Esophagus squamous epithelium (tissue), 5 donors: ENCODE measurements around the gene GAL3ST3. TPM values are rescaled to one million over a fixed set of nuclear protein-coding genes. Genes with fewer than 3 reads are reported as not detected.

Experiments
- DNase-seq: peaks from one replicate; lab custom pipeline; 2025; lab: John Stamatoyannopoulos, UW
- H3K27ac ChIP-seq, 4 donors: fragments of 200-600 bp; sonication (generic); one replicate each; pipeline ENCODE4 v1.5.1; 2016 to 2019; ENCODE audit warnings: mild to moderate bottlenecking in 1 of 4
- H3K27me3 ChIP-seq, 4 donors: fragments of 200-600 bp; sonication (generic); 1 replicate in 3 of 4; 2 replicates in 1 of 4; pipeline versions ENCODE4 v1.5.1 to v1.6.0; 2017 to 2021; ENCODE audit warnings: antibody characterized with exemption in 1 of 4
- H3K36me3 ChIP-seq, 3 donors: fragments of 200-600 bp; sonication (generic); one replicate each; pipeline ENCODE4 v1.5.1; 2016 to 2019
- H3K4me1 ChIP-seq, 3 donors: fragments of 200-600 bp; sonication (generic); one replicate each; pipeline ENCODE4 v1.5.1; 2017 to 2019
- H3K4me3 ChIP-seq, 4 donors: fragments of 200-600 bp; sonication (generic); 1 replicate in 3 of 4; 2 replicates in 1 of 4; pipeline ENCODE4 v1.5.1; 2016 to 2019; ENCODE audit warnings: mild to moderate bottlenecking in 2 of 4, moderate library complexity in 1 of 4
- H3K9me3 ChIP-seq, 3 donors: fragments of 200-600 bp; sonication (generic); one replicate each; pipeline ENCODE4 v1.5.1; 2016 to 2019
- CTCF ChIP-seq, 6 experiments: fragments of 450-650 bp in 4 of 6; fragments of 200-600 bp in 2 of 6; sonication (generic) in 2 of 6; IDR thresholded peaks; one replicate each; pipeline ENCODE4 v1.5.1; 2016 to 2019; ENCODE audit warnings: antibody characterized with exemption in 6 of 6, mild to moderate bottlenecking in 4 of 6, moderate library complexity in 4 of 6
- POLR2A ChIP-seq, 4 donors: fragments of 450-650 bp; IDR thresholded peaks; one replicate each; pipeline ENCODE4 v1.6.1; 2017; ENCODE audit warnings: antibody characterized with exemption in 4 of 4, mild to moderate bottlenecking in 4 of 4, moderate library complexity in 3 of 4
- WGBS, 2 donors: methylation state at CpG; one replicate each; pipeline ENCODE4 v1.1.5; 2018; 5-methylcytosine and 5-hydroxymethylcytosine counted together
- intact Hi-C: fragments of 100-400 bp; cut with DNase I; formaldehyde crosslinking; loops from one replicate; pipeline ENCODE4 v1.15.0; 2022
- total RNA-seq, 4 donors: library from RNA; depleted of rRNA; stranded (reverse); fragments of >200 nt; gene quantifications; one replicate each; pipeline ENCODE4 v1.1.0, GENCODE V29; 2016
- donor health status: DM: yes; HTN: yes; CAD: no.

The GAL3ST3 gene
- total RNA-seq, 4 donors from 2014 or later: not detected

- peaks cover 0 to 64% (median 10%) of the 10 kb centered on the region in 3 donors for H3K36me3 ChIP-seq
- DNase-seq: no peak
- H3K4me3 ChIP-seq: peak overlapping the region; percentile 59 to 95 (median 74)
- peak overlapping the region; percentile 91 to 97 (median 95) for H3K27ac ChIP-seq
- 17 to 18% methylated on average over 9 to 11 of the region's 14 CpGs for WGBS, 2 donors
- peaks cover 23 to 51% (median 30%) of the 10 kb centered on the region in 3 donors for H3K4me1 ChIP-seq
- no peak for TF ChIP-seq POLR2A (IDR thresholded peaks at IDR 0.05)
- peak in 1 of 6 experiments; percentile 25 for TF ChIP-seq CTCF (IDR thresholded peaks at IDR 0.05)
- intact Hi-C loops: no loop called here
- no peaks in the 10 kb centered on the region for H3K27me3 ChIP-seq
- H3K9me3 ChIP-seq: no peaks in the 10 kb centered on the region
These were observed 20.2 kb upstream of the GAL3ST3 start for GRCh38 chr11:66068923-66069714.

GRCh38 chr11:66068154-66068821, 19.3 kb upstream of the GAL3ST3 start:
- H3K27me3 ChIP-seq: no peaks in the 10 kb centered on the region
- WGBS, 2 donors: 50 to 53% methylated on average over 11 to 14 of the region's 17 CpGs
- peaks cover 23 to 51% (median 30%) of the 10 kb centered on the region in 3 donors for H3K4me1 ChIP-seq
- DNase-seq: no peak
- intact Hi-C loops: no loop called here
- peak overlapping the region; percentile 91 to 97 (median 95) for H3K27ac ChIP-seq
- no peaks in the 10 kb centered on the region for H3K9me3 ChIP-seq
- peaks cover 0 to 66% (median 16%) of the 10 kb centered on the region in 3 donors for H3K36me3 ChIP-seq
- no peak overlapping the region for H3K4me3 ChIP-seq
- no peak for TF ChIP-seq POLR2A (IDR thresholded peaks at IDR 0.05)
- peak; percentile 78 to 93 (median 87) for TF ChIP-seq CTCF (IDR thresholded peaks at IDR 0.05)

- no peaks in the 10 kb centered on the region for H3K27me3 ChIP-seq
- no peak overlapping the region for H3K4me3 ChIP-seq
- H3K27ac ChIP-seq: peak overlapping the region in 2 of 4 donors; percentile 93 to 97
- no peak for TF ChIP-seq POLR2A (IDR thresholded peaks at IDR 0.05)
- no peak for TF ChIP-seq CTCF (IDR thresholded peaks at IDR 0.05)
- peaks cover 23 to 45% (median 30%) of the 10 kb centered on the region in 3 donors for H3K4me1 ChIP-seq
- 100% methylated on average over 3 of the region's 4 CpGs for whole genome bisulfite sequencing, 2 donors
- intact Hi-C loops: no loop called here
- no peaks in the 10 kb centered on the region for H3K9me3 ChIP-seq
- peaks cover 6 to 66% (median 20%) of the 10 kb centered on the region in 3 donors for H3K36me3 ChIP-seq
- DNase-seq: no peak
These were observed 18.7 kb upstream of the GAL3ST3 start for GRCh38 chr11:66067640-66068039.

DNA sequence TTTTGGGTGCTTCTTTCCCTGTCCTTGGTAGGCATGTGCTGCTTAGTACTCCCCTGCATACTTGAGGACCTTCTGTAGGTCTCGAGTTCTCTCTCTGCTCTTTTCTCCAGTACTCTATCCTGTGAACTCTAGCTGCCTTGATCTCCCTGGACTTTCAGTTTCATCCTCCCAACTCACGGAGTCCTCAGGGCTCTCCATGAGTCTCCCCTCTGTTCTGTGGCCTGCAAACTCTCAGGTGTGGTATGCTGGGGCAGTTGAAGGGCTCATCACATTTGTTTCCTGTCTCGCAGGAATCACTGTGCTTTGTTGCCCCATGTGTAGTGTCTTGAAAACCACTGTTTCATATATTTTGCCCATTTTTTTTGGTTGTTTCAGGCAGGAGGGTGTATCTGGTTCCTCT, 17.8 kb upstream of the GAL3ST3 start:
- Histone ChIP-seq H3K4me1 (peaks cover 19 to 36% (median 25%) of the 10 kb centered on the region in 3 donors), H3K36me3 (peaks cover 8 to 73% (median 23%) of the 10 kb centered on the region in 3 donors), H3K9me3 (no peaks in the 10 kb centered on the region), H3K27ac (no peak overlapping the region), H3K4me3 (no peak overlapping the region), H3K27me3 (no peaks in the 10 kb centered on the region)
- no peak for TF ChIP-seq CTCF (IDR thresholded peaks at IDR 0.05)
- no peak for DNase-seq
- intact Hi-C loops: no loop called here
- WGBS, 2 donors: 72 to 81% methylated on average over 3 of the region's 3 CpGs

GRCh38 chr11:66064571-66064970, 15.6 kb upstream of the GAL3ST3 start:
- intact Hi-C loops: no loop called here
- DNase-seq: no peak
- no peaks in the 10 kb centered on the region for H3K9me3 ChIP-seq
- H3K36me3 ChIP-seq: peaks cover 29 to 95% (median 42%) of the 10 kb centered on the region in 3 donors
- H3K4me1 ChIP-seq: peaks cover 13 to 23% (median 13%) of the 10 kb centered on the region in 3 donors
- H3K4me3 ChIP-seq: no peak overlapping the region
- no peaks in the 10 kb centered on the region for H3K27me3 ChIP-seq
- H3K27ac ChIP-seq: no peak overlapping the region
- TF ChIP-seq CTCF (IDR thresholded peaks at IDR 0.05): no peak
- 83 to 100% methylated on average over 1 of the region's 1 CpG for WGBS, 2 donors
